Superior temporal gyrus (tissue), 1 donor: ENCODE measurements around the gene VWC2.
"Not testable (repeated sequence)": the region's sequence is repeated elsewhere in the genome, so short reads cannot be mapped to it uniquely, and the experiment has no call there.

Source experiments
- DNase-seq: peaks from one replicate; pipeline ENCODE4 v3.0.0-alpha.2; 2016; ENCODE audit errors: extremely low spot score

Gene VWC2

GRCh38 chr7:49850921-49851613 is 77.6 kb downstream of the VWC2 start:
- no peak for DNase-seq

- DNase-seq = not testable (repeated sequence)
Measured at GRCh38 chr7:49851614-49851934, 78.1 kb downstream of the VWC2 start.

DNA sequence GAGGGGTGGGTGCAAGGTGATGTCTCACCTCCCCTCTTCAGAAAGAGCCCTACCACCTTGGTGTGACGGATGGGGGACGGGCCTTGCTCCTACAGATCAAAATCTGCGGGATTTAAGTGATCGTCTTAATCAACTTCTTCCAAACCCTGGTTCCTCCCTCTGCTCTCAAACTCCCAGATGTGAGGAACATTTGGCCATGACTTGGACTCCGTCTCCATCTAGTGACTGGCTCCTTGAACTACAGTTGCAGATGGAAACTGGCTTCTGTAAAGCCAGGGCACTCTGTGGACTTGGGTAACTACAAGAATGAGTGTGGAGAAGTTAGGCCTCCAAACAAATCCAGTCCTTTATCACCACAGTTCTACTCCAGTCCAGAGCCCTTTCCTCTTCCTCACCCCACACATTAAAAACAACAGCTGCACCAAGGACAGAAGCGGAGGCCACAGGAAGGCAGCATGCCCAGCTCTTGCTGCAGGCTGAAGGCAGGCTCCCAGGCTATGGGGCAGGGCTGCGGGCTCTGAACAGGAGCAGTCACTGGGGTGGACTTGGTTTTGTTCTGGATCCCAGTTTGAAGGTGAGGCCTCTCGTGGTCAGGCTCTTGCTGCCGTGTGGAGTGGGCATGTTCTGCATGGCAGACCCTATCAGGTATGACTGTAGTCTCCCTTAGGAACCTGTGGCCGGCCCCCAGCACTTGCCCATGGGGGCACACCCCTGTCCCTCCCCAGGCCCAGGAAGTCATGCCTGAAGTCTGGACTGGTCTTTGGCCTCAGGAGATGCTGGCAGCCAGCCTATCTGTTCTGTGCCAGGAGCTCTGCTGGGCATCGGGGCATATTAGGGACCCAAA is 79.4 kb downstream of the VWC2 start:
- peak; percentile 82 for DNase-seq

GRCh38 chr7:49855281-49855980 is 82.0 kb downstream of the VWC2 start:
- DNase-seq = no peak

- DNase-seq = no peak
Measured at GRCh38 chr7:49860293-49860692, 86.9 kb downstream of the VWC2 start.

- no peak for DNase-seq
Measured at GRCh38 chr7:49866076-49866735, 92.8 kb downstream of the VWC2 start.

GRCh38 chr7:49866910-49867309 is 93.5 kb downstream of the VWC2 start:
- no peak for DNase-seq

DNA sequence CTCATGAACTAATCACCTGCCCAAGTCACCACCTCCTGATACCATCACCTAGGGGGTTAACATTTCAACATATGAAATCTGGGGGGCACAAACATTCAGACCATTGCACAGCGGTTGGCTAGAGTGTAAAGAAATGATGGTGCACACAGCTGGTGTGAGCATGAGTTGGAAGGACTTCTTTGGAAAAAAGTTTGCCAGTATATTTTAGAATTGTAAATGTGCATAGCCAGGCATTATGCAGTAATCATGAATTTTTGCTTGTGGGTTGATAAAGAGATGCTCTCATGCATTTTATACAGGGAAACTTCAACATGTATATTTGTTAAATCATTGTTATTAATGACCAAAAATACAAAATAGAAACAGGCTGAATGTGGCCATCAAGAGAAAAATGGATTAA is 100.0 kb downstream of the VWC2 start:
- no peak for DNase-seq

GRCh38 chr7:49875336-49875735 is 101.9 kb downstream of the VWC2 start:
- no peak for DNase-seq

- DNase-seq = no peak
Measured at GRCh38 chr7:49876202-49876601, 102.8 kb downstream of the VWC2 start.

GRCh38 chr7:49878089-49878488 is 104.7 kb downstream of the VWC2 start:
- no peak for DNase-seq

- no peak for DNase-seq
Measured at GRCh38 chr7:49878627-49879026, 105.2 kb downstream of the VWC2 start.

GRCh38 chr7:49883933-49884332 is 110.5 kb downstream of the VWC2 start:
- no peak for DNase-seq

- no peak for DNase-seq
Measured at GRCh38 chr7:49885593-49886285, 112.3 kb downstream of the VWC2 start.

- no peak for DNase-seq
Measured at GRCh38 chr7:49892481-49892880, 119.0 kb downstream of the VWC2 start.

DNA sequence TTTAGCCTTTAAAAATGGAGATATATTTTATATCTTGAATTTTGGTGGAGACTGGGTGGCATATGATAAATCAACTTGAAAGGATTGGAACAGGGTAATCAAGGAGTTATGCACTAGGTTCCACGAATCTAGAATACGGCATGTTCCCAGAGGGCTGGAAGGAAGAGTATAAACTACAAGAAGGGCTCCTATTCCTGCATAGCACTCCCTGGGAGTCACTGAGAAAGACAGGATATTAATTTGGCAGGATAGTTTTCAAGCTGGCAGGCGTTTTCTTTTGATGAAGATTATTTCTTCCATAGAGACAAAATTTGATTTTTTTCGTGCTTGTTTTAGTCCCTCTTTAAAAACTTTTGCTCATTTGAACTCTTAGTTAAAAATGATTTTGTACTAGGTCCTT is 119.7 kb downstream of the VWC2 start:
- DNase-seq = no peak

DNA sequence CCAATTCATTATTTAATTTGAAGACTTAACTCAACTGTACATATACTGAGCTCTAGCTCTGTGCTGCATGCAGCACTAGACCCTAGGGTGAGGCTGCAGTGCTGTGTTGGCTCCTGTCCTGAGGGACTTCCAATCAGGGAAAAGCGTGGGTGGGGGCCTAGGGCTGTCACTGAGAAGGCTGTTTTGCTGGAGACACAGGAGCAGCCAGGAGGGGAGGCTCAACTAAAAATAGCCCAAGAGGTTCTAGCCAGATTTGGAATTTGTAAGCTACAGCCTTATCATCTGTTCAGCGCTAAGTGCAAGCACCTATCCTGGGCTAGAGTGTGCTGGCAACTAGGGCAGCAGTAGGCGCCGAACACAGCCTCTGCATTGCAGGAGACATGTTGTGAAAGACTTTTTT is 121.1 kb downstream of the VWC2 start:
- DNase-seq = no peak

DNA sequence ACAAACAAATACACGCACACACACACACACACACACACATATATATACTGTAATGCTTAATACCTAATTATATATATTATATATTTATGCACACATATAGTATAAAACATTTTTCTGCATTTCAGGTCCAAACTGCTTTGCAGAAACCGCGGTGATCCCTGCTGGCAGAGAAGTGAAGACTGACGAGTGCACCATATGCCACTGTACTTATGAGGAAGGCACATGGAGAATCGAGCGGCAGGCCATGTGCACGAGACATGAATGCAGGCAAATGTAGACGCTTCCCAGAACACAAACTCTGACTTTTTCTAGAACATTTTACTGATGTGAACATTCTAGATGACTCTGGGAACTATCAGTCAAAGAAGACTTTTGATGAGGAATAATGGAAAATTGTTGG is 138.5 kb downstream of the VWC2 start:
- peak; percentile 11 for DNase-seq

DNA sequence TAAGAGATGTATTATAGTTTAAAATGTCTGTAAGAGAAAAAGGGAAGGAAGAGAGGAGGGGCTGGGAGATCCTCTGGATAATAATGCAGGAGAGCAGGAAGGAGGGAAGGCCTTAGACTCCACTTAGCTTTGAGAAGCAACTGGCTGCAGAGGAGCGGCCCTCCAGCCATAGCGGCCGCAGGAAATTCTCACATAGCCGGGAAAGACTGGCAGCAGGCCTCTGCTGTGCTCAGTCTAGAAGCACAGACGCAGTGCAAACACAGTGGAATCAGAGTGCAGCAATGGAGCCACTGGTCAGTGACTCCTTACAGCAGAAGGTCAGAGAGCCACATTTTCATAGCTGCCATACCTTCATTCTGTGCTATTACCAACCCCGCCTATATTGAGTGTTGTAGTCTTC is 153.3 kb downstream of the VWC2 start:
- DNase-seq = no peak

DNA sequence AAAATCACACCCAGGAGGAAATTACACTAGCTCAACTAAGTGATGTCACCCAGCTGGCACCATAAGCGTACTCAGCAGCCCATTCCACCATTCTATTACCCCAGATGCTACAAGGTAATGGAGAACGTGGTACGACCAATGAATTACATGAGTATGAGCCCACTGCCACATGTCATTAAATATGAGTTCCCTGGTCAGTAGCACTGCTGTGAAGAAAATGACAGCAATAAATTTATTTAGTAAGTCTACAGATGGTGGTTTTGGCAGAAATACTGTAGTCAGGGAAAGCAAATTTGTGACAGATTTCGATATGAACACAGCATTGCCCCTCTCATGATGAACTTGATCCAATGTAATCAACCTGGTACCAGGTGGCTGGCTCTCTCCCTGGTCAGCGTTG is 154.2 kb downstream of the VWC2 start:
- no peak for DNase-seq

GRCh38 chr7:49928787-49929186 is 155.3 kb downstream of the VWC2 start:
- DNase-seq = no peak

DNA sequence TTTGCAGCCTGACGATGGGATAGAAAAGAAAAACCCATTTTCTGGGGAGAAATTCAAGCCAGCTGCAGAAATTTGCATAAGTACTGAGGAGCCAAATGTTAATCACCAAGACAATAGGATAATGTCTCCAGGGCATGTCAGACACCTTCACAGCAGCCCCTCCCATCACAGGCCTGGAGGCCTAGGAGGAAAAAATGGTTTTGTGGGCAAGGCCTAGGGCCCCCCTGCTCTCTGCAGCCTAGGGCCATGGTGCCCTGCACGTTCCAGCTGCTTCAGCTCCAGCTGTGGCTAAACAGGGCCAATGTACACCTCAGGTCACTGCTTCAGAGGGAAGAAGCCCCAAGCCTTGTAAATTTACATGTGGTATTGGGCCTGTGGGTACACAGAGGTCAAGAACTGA is 158.2 kb downstream of the VWC2 start:
- DNase-seq = no peak
